Non-pigmented ciliary epithelial cell (primary cell): ENCODE results near the gene STARD8.

Experiments used
- DNase-seq: peaks from one replicate; pipeline ENCODE4 v3.0.0-alpha.2; 2010; ENCODE audit warnings: low read depth

Gene STARD8

GRCh38 chrX:68693481-68694434, 46.3 kb downstream of the STARD8 start:
- DNase-seq: no peak

GRCh38 chrX:68694435-68695205, 47.2 kb downstream of the STARD8 start:
- no peak for DNase-seq

GRCh38 chrX:68695206-68695845, 47.9 kb downstream of the STARD8 start:
- DNase-seq: no peak

- no peak for DNase-seq
Observed at GRCh38 chrX:68696267-68696990, 49.0 kb downstream of the STARD8 start.

- DNase-seq: no peak
Observed at GRCh38 chrX:68697036-68697435, 49.6 kb downstream of the STARD8 start.

- no peak for DNase-seq
Observed at GRCh38 chrX:68697465-68698125, 50.1 kb downstream of the STARD8 start.

- DNase-seq: no peak
Observed at GRCh38 chrX:68698942-68699341, 51.5 kb downstream of the STARD8 start.

GRCh38 chrX:68699960-68700746, 52.7 kb downstream of the STARD8 start:
- no peak for DNase-seq

GRCh38 chrX:68703369-68703768, 55.9 kb downstream of the STARD8 start:
- no peak for DNase-seq

- DNase-seq: no peak
Observed at GRCh38 chrX:68703846-68704245, 56.4 kb downstream of the STARD8 start.

GRCh38 chrX:68705986-68706385, 58.5 kb downstream of the STARD8 start:
- DNase-seq: no peak

- DNase-seq: no peak
Observed at GRCh38 chrX:68708503-68709290, 61.2 kb downstream of the STARD8 start.

- DNase-seq: no peak
Observed at GRCh38 chrX:68710870-68711576, 63.6 kb downstream of the STARD8 start.

- no peak for DNase-seq
Observed at GRCh38 chrX:68711845-68712244, 64.4 kb downstream of the STARD8 start.

GRCh38 chrX:68714856-68715255, 67.4 kb downstream of the STARD8 start:
- DNase-seq: no peak

GRCh38 chrX:68717196-68717595, 69.7 kb downstream of the STARD8 start:
- DNase-seq: no peak

GRCh38 chrX:68717663-68718442, 70.4 kb downstream of the STARD8 start:
- DNase-seq: no peak

- no peak for DNase-seq
Observed at GRCh38 chrX:68718443-68718820, 71.0 kb downstream of the STARD8 start.
